Central memory CD8-positive, alpha-beta T cell (primary cell): ENCODE measurements around the gene CAMKV.
"Not testable (repeated sequence)": the region's sequence is repeated elsewhere in the genome, so short reads cannot be mapped to it uniquely, and the experiment has no call there.

Source experiments
- ATAC-seq: fragments of 150-1000 bp; cut with Tn5 transposase; replicated peaks from 2 replicates; pipeline ENCODE4 v1.10.0; 2022; ENCODE audit warnings: mild to moderate bottlenecking, moderate FRiP score, moderate number of reproducible peaks; ENCODE audit not compliant: poor library complexity, severe bottlenecking; ENCODE audit errors: extremely low read depth
- DNase-seq, 2 donors: peaks; one replicate each; pipeline ENCODE4 v3.0.0; 2021; ENCODE audit warnings: low spot score in 2 of 2
- H3K27ac Mint-ChIP-seq: one replicate; pipeline ENCODE4 v1.8.0; 2022; ENCODE audit warnings: low read depth, mild to moderate bottlenecking, moderate library complexity, mixed read lengths
- H3K27me3 Mint-ChIP-seq: one replicate; pipeline ENCODE4 v1.8.0; 2022; ENCODE audit warnings: mixed read lengths
- H3K36me3 Mint-ChIP-seq: one replicate; pipeline ENCODE4 v1.8.0; 2022; ENCODE audit warnings: mild to moderate bottlenecking, moderate library complexity, mixed read lengths; ENCODE audit not compliant: insufficient read depth
- H3K4me1 Mint-ChIP-seq: one replicate; pipeline ENCODE4 v1.8.0; 2022; ENCODE audit warnings: mixed read lengths
- H3K4me3 Mint-ChIP-seq: one replicate; pipeline ENCODE4 v1.8.0; 2022; ENCODE audit warnings: mild to moderate bottlenecking, moderate library complexity, mixed read lengths
- H3K9me3 Mint-ChIP-seq: one replicate; pipeline ENCODE4 v1.8.0; 2022; ENCODE audit warnings: mixed read lengths

Gene CAMKV

GRCh38 chr3:49869525-49870126, at the start of gene CAMKV:
Gene CAMKV, minus strand, starts transcription at chr3:49869906. Its CDS starts 7,518 bp downstream, at chr3:49862388.
- peaks cover 55% of the 10 kb centered on the region for H3K27me3 Mint-ChIP-seq
- ATAC-seq (peak; percentile 57), DNase-seq (no peak)
- H3K36me3 Mint-ChIP-seq: no peaks in the 10 kb centered on the region
- H3K9me3 Mint-ChIP-seq: no peaks in the 10 kb centered on the region
- H3K4me1 Mint-ChIP-seq: no peaks in the 10 kb centered on the region
- peak within 1 kb of the TSS; percentile 43 for H3K4me3 Mint-ChIP-seq
- H3K27ac Mint-ChIP-seq: no peak within 1 kb of the TSS

GRCh38 chr3:49917806-49918590, 48.3 kb upstream of the CAMKV start:
- ATAC-seq, H3K4me1 Mint-ChIP-seq: not testable (repeated sequence)

GRCh38 chr3:49916686-49917085, 47.0 kb upstream of the CAMKV start:
- Mint-ChIP-seq H3K4me3 (no peak overlapping the region), H3K27ac (no peak overlapping the region), H3K9me3 (no peaks in the 10 kb centered on the region), H3K36me3 (peaks cover 6% of the 10 kb centered on the region), H3K27me3 (no peaks in the 10 kb centered on the region), H3K4me1 (no peaks in the 10 kb centered on the region)
- ATAC-seq (no peak), DNase-seq (no peak)

More at GRCh38 chr3:49917806-49918590, 48.3 kb upstream of the CAMKV start:
- H3K27ac Mint-ChIP-seq, DNase-seq, H3K27me3 Mint-ChIP-seq, H3K9me3 Mint-ChIP-seq, H3K36me3 Mint-ChIP-seq, H3K4me3 Mint-ChIP-seq: not testable (repeated sequence)

GRCh38 chr3:49914906-49915305, 45.2 kb upstream of the CAMKV start:
- Mint-ChIP-seq H3K4me1 (no peaks in the 10 kb centered on the region), H3K9me3 (no peaks in the 10 kb centered on the region), H3K27ac (no peak overlapping the region), H3K4me3 (no peak overlapping the region), H3K36me3 (peaks cover 6% of the 10 kb centered on the region), H3K27me3 (no peaks in the 10 kb centered on the region)
- DNase-seq: no peak
- no peak for ATAC-seq

- no peak for DNase-seq
- Mint-ChIP-seq H3K27ac (peak overlapping the region; percentile 14), H3K4me3 (no peak overlapping the region), H3K9me3 (no peaks in the 10 kb centered on the region), H3K27me3 (no peaks in the 10 kb centered on the region), H3K4me1 (no peaks in the 10 kb centered on the region), H3K36me3 (peaks cover 4% of the 10 kb centered on the region)
- no peak for ATAC-seq
Measured at GRCh38 chr3:49912881-49913281, 43.2 kb upstream of the CAMKV start.

- H3K27ac Mint-ChIP-seq: no peak overlapping the region
- H3K27me3 Mint-ChIP-seq: no peaks in the 10 kb centered on the region
- no peak for DNase-seq
- H3K9me3 Mint-ChIP-seq: no peaks in the 10 kb centered on the region
- H3K36me3 Mint-ChIP-seq: peaks cover 4% of the 10 kb centered on the region
- H3K4me1 Mint-ChIP-seq: peaks cover under 1% of the 10 kb centered on the region
- no peak overlapping the region for H3K4me3 Mint-ChIP-seq
- ATAC-seq: no peak
Measured at GRCh38 chr3:49911611-49912010, 41.9 kb upstream of the CAMKV start.

GRCh38 chr3:49911124-49911420, 41.4 kb upstream of the CAMKV start:
- H3K4me3 Mint-ChIP-seq: no peak overlapping the region
- DNase-seq: no peak
- no peaks in the 10 kb centered on the region for H3K27me3 Mint-ChIP-seq
- peaks cover 6% of the 10 kb centered on the region for H3K4me1 Mint-ChIP-seq
- no peaks in the 10 kb centered on the region for H3K9me3 Mint-ChIP-seq
- peaks cover 4% of the 10 kb centered on the region for H3K36me3 Mint-ChIP-seq
- no peak for ATAC-seq
- no peak overlapping the region for H3K27ac Mint-ChIP-seq

GRCh38 chr3:49910409-49911123, 40.9 kb upstream of the CAMKV start:
- Mint-ChIP-seq H3K4me3 (no peak overlapping the region), H3K27me3 (no peaks in the 10 kb centered on the region), H3K4me1 (peaks cover 11% of the 10 kb centered on the region), H3K36me3 (peaks cover 4% of the 10 kb centered on the region), H3K9me3 (no peaks in the 10 kb centered on the region), H3K27ac (no peak overlapping the region)
- ATAC-seq (no peak), DNase-seq (no peak)

GRCh38 chr3:49908373-49909199, 38.9 kb upstream of the CAMKV start:
- peaks cover 5% of the 10 kb centered on the region for H3K36me3 Mint-ChIP-seq
- ATAC-seq: no peak

GRCh38 chr3:49906073-49906743, 36.5 kb upstream of the CAMKV start:
- no peak for ATAC-seq
- H3K4me3 Mint-ChIP-seq: peak overlapping the region; percentile 37
- H3K36me3 Mint-ChIP-seq: peaks cover 2% of the 10 kb centered on the region
- H3K9me3 Mint-ChIP-seq: no peaks in the 10 kb centered on the region
- no peaks in the 10 kb centered on the region for H3K27me3 Mint-ChIP-seq
- H3K27ac Mint-ChIP-seq: peak overlapping the region; percentile 50
- peaks cover 19% of the 10 kb centered on the region for H3K4me1 Mint-ChIP-seq
- DNase-seq: no peak

More at GRCh38 chr3:49908373-49909199, 38.9 kb upstream of the CAMKV start:
- DNase-seq: no peak
- Mint-ChIP-seq H3K9me3 (no peaks in the 10 kb centered on the region), H3K4me3 (no peak overlapping the region), H3K27me3 (no peaks in the 10 kb centered on the region), H3K4me1 (peaks cover 19% of the 10 kb centered on the region), H3K27ac (no peak overlapping the region)

GRCh38 chr3:49904448-49904847, 34.7 kb upstream of the CAMKV start:
- Mint-ChIP-seq H3K4me1 (peaks cover 19% of the 10 kb centered on the region), H3K4me3 (peak overlapping the region; percentile 76), H3K27ac (peak overlapping the region; percentile 62)
- H3K9me3 Mint-ChIP-seq, H3K27me3 Mint-ChIP-seq, ATAC-seq, H3K36me3 Mint-ChIP-seq, DNase-seq: not testable (repeated sequence)
